C1 segment of cervical spinal cord (tissue), 14 donors: ENCODE data around the gene KLHL2.
"Not testable (repeated sequence)": the region's sequence is repeated elsewhere in the genome, so short reads cannot be mapped to it uniquely, and the experiment has no call there.

Experiments used
- DNase-seq, 14 donors: peaks; one replicate each; lab custom pipeline; 2025; lab: John Stamatoyannopoulos, UW

KLHL2 gene

DNA sequence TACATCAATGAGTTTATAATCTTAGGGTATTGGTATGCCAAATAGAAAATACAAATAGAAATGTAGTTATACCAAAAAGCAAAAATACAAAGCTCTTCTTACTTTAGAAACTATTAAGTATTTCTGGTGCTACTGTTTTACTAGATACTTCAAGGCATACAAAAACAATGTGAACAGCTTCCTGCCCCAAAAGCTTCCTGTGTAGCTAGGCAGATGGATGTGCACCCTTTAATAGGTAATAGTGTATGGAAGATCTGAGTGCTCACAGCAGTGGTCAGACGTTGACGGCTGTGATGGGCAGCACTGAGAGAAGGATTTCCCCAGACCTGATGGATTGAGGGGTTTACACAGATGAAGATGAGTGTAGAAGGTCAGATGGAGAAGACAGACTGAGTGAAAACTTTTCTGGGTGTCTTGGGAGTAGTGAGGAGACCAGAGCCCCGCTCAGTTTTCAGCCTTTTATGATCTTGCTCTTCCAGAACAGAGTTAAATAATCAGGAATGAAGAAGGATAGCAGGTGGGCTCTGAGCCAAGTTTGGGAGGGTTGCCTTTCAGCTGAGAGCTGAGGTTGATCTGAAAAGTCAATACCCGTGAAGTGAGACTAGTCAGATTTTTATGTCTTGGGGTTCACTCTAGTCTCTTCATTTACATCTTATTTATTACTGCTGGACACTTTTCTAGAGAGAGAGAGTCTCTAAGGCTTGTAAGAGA lies 22.3 kb downstream of the KLHL2 start:
- DNase-seq: not testable (repeated sequence)

DNA sequence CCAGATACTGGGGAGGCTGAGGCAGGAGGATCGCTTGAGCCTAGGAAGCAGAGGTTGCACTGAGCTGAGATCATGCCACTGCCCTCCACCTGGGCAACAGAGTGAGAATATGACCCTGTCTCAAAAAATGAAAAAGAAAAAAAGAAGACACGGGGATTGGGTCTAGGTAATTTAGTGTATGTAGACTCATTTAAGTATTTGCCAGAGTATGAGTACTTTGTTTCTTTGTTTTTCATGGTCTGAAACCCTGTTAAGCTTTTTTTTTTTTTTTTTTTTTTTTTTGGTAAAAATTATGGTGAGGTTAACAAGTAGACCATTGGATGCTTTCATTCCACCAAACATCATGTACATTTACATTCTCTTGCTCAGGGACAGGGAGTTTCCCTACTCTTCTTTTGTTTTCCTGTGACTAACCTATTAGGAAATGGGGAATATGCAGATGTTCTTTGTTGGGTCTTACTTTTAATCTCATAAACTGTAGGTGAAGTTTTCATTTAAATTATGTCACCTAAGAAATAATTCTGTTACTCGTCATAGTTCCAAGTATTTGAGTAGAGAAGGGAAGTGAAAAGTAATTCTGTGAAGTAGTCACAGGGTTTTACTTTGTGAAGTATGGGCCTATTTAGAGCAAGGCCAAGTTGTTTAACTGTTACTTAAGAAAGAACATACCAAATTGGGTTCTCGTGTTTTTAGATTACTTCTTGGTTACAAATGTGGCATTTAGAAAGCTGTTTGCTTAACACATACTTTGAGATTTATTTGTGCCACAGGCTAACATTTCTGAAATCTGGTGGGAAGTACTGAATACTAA lies 25.5 kb downstream of the KLHL2 start:
- DNase-seq: not testable (repeated sequence)

DNA sequence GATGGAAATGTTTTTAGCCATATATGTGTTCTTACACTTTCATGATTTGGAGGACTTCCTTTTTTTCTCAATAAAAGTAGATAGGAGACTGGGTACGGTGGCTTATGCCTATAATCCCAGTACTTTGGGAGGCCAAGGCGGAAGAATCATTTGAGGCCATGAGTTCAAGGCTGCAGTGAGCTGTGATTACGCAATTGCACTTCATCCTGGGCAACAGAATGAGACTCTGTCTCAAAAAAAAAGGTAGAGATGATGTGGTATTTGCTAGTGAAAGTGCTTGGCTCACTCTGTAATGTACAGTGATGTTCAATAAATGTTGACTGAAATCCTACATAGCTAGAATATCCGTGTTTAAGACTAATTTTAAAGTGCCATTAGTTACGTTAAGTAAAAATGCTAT lies 27.4 kb downstream of the KLHL2 start:
- no peak for DNase-seq

DNA sequence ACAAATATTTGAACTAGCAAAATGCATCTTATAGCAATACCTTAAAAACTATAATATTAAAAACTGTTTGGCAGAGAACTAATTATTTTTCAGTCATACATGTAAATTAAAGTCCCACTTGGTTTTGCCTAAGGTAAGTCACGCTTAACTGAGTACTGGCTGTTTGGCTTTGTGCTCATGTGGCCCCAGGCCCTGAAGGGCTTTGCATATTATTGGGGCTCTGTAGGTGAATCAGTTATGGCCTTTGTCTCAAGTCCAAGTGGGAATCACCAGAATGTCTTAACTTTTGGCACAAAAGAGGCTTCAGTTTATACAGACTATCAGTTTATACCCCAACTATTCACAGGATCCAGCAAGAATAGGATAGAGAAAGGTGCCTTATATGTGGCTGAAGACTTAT lies 29.5 kb downstream of the KLHL2 start:
- DNase-seq: not testable (repeated sequence)

DNA sequence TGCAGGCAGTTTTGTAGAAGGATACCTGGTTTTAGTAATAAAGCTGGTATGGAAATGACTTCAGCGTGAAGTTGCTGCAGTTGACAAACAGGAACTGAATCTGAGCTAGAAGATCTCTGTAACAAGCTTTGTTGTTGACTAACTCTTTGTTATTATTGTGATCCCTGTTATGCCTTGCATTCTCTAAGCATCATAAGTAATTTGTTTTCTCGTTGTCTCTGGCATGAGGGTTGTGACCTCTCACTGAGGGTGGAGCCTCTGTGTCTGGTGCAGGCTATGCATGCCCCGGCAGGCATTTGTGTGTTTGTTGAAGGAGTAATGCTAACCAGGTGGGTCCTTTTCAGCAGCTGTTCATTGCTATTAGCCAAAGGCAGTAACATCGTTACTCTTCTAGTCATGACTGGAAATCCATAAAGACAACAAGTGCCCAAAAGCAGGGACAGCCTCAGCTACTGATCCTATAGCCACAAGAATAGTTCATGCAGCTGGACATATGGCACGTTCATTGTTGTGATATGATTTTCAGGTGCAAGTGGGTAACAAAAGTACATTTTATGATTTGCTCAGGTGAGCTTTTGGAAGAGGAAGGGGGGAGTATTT lies 30.8 kb downstream of the KLHL2 start:
- DNase-seq: not testable (repeated sequence)

DNA sequence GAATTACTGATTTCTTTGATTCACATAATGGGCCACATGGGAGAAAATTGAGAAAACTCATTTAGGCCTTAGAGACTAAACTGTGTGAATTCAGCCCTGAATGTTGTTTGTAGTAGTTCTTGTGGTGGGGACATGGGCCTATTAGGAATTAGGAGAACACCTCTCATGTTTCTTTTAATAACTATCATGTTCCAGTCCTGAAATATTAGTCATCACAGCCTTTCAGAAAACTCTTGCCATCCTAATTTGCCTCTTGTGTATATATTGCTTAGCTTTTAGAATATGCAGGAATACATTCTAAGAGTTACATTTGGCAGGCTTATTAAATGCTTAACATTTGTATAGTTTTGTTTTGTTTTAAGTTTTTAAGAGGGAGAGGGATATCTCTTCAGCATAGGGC lies 33.4 kb downstream of the KLHL2 start:
- DNase-seq: not testable (repeated sequence)

DNA sequence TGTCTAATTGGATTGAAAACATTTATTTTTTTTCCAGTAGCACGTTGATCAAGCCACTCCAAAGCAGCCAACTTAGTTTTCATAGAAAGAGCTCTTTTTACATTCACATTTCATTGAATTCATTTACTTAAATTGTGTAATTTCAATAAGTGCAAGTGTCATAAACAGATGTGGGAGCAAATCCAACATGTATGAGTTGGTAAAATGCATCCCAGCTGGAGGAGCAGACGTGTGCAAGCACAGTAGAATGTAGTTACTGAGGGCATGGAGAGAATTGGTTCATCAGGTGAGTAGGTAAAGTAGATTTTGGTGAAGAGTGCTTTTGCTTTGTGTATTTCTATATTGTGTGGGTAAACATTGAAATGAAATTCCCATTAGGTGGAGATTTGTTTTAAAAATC lies 36.8 kb downstream of the KLHL2 start:
- DNase-seq: not testable (repeated sequence)

DNA sequence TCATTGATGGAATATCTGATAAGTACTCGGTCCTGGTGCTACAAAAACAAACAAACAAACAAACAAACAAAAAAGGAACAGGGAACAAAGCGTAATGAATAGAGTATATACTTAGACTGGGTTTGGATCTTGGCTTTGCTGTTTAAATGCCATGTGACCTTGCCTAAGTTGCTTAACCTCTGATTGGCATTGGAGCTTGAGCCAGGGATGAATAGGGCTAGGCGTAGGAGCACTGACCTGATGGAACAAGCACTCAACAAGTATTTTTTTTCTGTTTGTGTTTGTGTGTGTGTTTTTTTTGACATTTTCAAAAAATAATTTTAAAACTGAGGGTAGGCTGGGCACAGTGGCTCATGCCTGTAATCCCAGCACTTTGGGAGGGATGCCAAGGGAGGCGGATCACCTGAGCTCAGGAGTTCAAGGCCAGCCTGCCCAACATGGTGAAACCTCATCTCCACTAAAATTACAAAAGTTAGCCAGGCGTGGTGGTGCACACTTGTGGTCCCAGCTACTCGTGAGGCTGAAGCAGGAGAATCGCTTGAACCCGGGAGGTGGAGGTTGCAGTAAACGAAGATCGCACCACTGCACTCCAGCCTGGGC lies 37.3 kb downstream of the KLHL2 start:
- DNase-seq: not testable (repeated sequence)

DNA sequence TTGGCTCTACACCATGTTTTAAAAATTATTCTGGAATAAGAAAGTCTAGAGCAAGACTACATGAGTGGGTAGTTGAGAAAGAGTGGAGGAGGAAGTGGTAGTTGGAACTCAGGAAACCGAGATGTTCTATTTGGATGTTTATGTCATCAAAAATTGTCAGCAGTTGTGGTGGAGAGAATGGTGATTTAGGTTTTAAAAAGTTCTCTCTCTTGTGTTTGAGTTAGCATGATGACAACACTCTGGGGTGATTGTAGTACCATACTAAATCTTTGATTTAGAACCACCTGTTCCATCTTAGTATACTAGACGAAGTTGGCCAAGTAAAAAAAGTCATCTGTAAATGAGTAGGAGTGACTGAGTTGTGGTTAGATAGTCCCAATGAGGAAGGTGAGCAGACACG lies 40.7 kb downstream of the KLHL2 start:
- DNase-seq: no peak

DNA sequence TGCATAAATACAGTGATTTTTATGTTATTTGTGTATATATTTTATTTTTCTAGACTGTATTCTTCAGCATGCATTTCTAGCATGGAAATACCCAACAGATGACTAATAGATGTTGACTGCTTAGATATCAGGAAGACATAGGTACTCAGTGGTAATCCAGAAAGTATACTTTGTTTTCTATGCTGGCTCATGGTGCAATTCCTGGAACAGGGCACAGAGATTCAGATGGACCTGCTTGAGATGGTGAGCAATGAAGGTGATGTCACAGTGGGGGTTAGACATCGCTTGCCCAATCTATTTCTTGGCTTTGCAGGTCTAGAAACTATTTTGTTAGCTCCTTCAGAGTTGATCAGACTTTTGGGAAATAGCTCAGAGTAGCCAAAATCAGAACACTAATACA lies 41.5 kb downstream of the KLHL2 start:
- DNase-seq: not testable (repeated sequence)

DNA sequence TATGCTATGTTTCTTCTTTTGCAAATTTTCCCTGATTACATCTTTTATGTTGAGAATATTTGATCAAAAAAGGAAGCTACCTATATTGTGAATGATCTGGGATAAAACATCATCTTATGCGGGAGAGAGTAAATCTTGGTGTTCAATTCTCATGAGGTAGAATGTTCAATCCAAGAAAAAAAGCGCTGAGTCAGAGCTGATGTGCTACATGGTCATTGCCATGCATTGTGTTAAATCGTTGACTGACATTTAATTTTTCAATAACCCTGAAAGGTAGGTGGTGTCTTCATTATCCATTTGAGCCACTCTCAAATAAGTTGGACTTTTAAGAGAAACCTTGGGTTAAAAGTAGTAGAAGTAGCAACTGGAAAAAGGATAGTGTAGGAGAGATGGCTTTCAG lies 47.4 kb downstream of the KLHL2 start:
- DNase-seq: not testable (repeated sequence)

DNA sequence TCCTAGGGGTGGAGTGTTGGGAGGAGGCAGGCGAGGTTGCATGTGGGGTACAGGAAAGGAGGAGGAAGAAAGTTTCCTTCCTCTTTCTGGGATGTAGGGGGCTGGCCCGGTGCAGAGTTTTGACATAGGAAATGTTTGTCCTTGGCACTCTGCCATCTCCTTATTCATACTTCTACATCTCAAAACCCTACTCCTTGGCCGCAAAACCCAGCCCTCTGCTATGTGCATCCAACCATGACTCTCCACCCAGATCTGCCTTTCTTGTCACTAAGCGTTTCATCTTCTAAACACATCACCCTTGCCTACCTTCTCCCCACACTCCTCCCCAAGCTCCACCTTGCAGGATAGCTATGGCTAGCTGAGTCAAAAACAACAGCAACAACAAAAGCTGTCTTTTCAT lies 48.1 kb downstream of the KLHL2 start:
- peak in 3 of 14 donors; percentile 3 to 5 (median 4) for DNase-seq

DNA sequence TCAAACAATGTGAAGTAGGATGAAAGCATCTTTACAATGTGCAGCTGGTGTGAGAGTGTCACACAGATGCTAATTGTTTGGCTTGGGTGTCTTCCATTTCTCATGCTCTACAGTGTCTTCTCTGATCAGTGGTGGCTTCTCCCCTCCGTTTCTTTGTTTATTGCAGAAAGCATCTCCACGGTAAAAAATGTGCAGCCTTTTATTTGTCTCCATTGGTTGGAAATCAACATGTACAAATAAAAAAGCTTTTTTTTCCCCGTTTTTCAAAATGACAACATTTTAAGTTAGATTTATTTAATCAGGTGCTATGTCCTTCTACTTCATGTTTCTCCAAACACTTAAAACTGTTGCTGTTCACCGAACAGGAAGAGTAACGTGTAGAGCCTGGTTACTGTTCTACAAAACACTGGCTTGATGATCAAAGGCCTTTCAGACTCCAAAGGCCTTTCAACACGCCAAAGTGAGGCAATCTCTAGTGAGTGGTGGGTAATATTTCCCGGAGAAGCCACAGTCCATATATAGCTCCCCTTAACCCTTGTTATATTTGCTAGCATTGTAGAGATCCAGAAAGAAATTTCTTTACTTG lies 48.8 kb downstream of the KLHL2 start:
- DNase-seq: peak in 4 of 14 donors; percentile 3 to 14 (median 10)

DNA sequence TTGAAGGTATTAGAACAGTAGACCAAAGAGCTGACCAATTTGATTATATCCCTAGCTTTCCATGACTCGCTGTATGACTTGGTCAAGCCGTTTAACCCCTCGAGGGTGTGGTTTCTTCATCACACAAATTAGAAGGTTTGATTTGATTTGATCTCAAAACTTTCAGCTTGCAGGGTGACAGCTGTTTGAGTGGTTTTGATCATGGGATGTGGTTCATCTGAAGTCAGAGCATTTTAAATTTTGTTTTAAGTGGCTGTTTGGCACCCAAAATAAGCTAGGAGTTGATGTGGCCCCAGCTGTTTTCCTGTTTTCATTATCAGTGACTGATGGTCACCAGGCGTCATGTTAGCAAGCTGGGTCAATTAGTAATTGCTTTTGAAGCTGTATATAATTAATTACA lies 52.4 kb downstream of the KLHL2 start:
- DNase-seq: not testable (repeated sequence)

DNA sequence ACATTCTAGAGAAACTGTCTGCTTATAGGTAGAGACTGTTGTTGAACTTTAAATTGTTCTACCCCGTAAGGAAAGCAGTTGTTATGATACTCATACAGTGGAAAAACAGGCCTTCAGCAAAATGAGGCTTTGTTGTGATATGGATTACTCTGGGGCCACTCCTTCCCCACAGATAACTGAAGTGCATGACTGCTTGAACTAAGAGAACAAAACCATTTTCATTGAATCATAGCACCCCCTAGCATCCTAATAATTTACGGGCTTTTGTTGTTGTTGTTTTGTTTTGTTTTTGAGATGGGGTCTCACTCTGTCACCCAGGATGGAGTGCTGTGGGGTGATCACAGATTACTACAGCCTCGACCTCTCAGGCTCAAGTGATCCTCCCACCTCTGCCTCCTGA lies 54.9 kb downstream of the KLHL2 start:
- not testable (repeated sequence) for DNase-seq

DNA sequence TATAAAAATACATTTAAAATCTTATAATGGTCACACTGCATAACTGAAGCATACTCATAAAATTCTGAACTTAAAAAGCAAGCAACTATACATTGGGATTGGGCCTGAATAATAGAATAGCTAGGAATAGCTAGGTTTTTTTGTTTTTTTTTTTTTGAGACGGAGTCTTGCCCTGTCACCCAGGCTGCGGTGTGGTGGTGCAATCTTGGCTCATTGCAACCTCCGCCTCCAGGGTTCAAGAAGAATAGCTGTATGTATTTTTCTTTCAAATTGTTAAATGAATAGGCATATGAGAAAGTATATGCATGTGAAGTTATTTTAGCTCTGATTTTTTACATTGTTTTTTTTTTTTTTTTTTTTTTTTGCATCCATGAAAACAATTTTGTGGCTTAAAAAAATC lies 56.1 kb downstream of the KLHL2 start:
- DNase-seq: not testable (repeated sequence)

DNA sequence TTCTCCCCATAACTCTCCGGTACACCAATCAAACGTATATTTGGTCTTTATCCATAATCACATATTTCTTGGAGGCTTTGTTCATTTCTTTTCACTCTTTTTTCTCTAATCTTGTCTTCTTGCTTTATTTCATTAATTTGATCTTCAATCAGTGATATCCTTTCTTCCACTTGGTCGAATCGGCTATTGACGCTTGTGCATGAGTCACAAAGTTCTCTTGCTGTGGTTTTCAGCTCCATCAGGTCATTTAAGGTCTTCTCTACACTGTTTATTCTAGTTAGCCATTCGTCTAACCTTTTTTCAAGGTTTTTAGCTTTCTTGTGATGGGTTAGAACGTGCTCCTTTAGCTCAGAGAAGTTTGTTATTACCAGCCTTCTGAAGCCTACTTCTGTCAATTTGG lies 62.6 kb downstream of the KLHL2 start:
- not testable (repeated sequence) for DNase-seq

DNA sequence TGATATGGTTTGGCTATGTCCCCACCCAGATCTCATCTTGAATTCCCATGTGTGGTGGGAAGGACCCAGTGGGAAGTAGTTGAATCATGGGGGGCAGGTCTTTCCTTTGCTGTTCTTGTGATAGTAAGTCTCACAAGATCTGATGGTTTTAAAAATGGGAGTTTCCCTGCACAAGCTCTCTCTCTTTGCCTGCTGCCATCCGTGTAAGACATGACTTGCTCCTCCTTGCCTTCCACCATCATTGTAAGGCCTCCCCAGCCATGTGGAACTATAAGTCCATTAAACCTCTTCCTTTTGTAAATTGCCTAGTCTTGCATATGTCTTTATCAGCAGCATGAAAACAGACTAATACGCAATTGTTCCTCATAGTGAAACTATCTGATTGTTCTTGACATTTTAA lies 66.1 kb downstream of the KLHL2 start:
- DNase-seq: not testable (repeated sequence)

DNA sequence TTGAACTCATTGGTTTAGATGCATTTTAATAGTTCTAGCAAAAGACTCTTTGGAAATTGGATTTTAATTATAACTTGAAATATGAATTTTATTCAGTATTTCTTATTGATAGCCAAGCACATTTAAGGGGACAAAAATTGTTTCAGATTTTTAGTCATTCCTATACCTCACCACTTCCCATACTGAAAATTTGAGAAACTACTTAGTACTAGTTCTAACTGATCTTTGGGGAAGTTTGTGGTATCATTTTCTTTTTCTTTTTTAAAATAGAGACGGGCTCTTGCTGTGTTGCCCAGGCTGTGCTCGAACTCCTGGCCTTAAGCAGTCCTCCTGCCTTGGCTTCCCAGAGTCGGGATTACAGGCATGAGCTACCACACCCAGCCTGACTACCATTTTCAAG lies 68.0 kb downstream of the KLHL2 start:
- DNase-seq: not testable (repeated sequence)

DNA sequence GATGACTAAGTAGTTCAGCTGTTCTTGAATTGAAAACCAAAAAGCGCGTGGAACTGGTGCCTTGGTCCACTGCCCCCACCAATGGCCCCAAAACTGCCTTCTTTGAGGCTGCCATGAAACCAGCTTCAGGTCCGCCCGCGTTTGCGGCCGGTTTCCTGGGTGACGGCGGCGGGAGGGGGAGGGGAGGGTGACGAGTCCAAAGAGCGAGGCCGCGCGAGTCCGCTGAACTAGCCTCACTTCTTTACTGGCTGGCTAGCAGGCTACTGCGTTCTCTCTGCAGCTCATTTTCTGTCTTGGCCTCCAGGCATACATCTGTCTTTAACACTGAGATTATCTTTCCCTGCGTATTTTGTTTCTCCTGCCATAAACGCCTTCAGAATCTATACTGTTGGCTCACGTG lies 72.2 kb downstream of the KLHL2 start:
- not testable (repeated sequence) for DNase-seq

DNA sequence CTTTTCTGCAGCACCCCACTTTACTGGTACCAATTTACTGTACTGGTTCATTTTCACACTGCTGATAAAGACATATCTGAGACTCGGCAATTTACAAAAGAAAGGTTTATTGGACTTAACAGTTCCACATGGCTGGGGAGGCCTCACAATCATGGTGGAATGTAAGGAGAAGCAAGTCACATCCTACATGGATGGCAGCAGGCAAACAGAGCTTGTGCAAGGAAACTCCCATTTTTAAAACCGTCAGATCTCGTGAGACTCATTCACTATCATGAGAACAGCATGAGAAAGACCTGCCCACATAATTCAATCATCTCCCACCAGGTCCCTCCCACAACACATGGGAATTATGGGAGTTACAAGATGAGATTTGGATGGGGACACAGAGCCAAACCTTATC lies 77.3 kb downstream of the KLHL2 start:
- not testable (repeated sequence) for DNase-seq
